ENCODE data around the gene S100A12.
"Not testable (repeated sequence)": the region's sequence is repeated elsewhere in the genome, so short reads cannot be mapped to it uniquely, and the experiment has no call there.

DNA sequence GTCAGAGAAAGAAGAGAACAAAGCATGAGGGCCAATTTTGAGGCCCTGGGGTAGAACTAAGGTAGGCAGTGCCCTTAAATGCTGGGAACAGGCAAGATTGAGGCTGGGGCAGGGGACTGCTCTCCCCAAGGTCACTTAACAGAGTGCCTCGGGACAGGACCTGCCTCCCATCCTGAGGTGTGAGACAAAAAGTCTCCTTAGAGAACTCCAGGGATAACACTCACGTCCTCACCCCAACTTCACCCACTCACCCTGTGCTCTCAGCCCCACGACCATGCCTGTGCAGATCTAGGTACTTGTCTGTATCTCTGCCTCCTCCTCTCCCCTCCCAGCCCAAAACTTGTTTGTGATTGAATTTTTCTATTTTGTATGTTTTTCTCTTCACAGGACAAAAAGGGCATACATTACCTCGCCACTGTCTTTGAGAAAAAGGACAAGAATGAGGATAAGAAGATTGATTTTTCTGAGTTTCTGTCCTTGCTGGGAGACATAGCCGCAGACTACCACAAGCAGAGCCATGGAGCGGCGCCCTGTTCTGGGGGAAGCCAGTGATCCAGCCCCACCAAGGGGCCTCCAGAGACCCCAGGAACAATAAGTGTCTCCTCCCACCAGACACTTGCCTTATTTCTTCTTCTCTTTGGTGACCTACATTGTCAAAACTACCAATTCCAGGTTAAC lies 43.5 kb upstream of the S100A12 start:
- TF ChIP-seq EZH2phosphoT487 (IDR thresholded peaks at IDR 0.05; ENCODE audit: low read length); EZH2 (optimal IDR thresholded peaks at IDR 0.05; ENCODE audit: low read depth, low read length): not testable (repeated sequence)
- TF ChIP-seq, protein P1, sequence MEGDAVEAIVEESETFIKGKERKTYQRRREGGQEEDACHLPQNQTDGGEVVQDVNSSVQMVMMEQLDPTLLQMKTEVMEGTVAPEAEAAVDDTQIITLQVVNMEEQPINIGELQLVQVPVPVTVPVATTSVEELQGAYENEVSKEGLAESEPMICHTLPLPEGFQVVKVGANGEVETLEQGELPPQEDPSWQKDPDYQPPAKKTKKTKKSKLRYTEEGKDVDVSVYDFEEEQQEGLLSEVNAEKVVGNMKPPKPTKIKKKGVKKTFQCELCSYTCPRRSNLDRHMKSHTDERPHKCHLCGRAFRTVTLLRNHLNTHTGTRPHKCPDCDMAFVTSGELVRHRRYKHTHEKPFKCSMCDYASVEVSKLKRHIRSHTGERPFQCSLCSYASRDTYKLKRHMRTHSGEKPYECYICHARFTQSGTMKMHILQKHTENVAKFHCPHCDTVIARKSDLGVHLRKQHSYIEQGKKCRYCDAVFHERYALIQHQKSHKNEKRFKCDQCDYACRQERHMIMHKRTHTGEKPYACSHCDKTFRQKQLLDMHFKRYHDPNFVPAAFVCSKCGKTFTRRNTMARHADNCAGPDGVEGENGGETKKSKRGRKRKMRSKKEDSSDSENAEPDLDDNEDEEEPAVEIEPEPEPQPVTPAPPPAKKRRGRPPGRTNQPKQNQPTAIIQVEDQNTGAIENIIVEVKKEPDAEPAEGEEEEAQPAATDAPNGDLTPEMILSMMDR (IDR thresholded peaks at IDR 0.05; ENCODE audit: low read length) = not testable (repeated sequence)
